Mesodermal cell (in vitro differentiated cells): ENCODE data around the gene IFIT1B.
"Not testable (repeated sequence)": the region's sequence is repeated elsewhere in the genome, so short reads cannot be mapped to it uniquely, and the experiment has no call there.

Experiments used
- H3K27ac ChIP-seq: 2 replicates; pipeline ENCODE4 v1.7.0; 2013; ENCODE audit warnings: mild to moderate bottlenecking, low read depth, low read length, moderate library complexity; ENCODE audit not compliant: severe bottlenecking
- H3K36me3 ChIP-seq: 2 replicates; pipeline ENCODE4 v1.7.1; 2013; ENCODE audit warnings: mild to moderate bottlenecking, low read length, moderate library complexity; ENCODE audit not compliant: control insufficient read depth, insufficient read depth
- H3K4me1 ChIP-seq: one replicate; pipeline ENCODE4 v1.7.1; 2013; ENCODE audit warnings: mild to moderate bottlenecking, low read length; ENCODE audit not compliant: insufficient read depth, control insufficient read depth, poor library complexity, severe bottlenecking
- H3K4me3 ChIP-seq: 2 replicates; pipeline ENCODE4 v1.7.0; 2013; ENCODE audit warnings: low read length, control low read depth, mild to moderate bottlenecking; ENCODE audit not compliant: insufficient read depth, poor library complexity, severe bottlenecking; ENCODE audit errors: extremely low read depth
- H3K9me3 ChIP-seq: 2 replicates; pipeline ENCODE4 v1.7.1; 2013; ENCODE audit warnings: mild to moderate bottlenecking, low read length, moderate library complexity; ENCODE audit not compliant: control insufficient read depth
- WGBS, 2 experiments: methylation state at CpG; one replicate each; pipeline ENCODE4 v1.1.5; 2013; ENCODE audit warnings: missing lambda C conversion rate in 2 of 2; ENCODE audit not compliant: insufficient coverage in 2 of 2; 5-methylcytosine and 5-hydroxymethylcytosine counted together

IFIT1B gene

GRCh38 chr10:89350631-89351315, 27.1 kb upstream of the IFIT1B start:
- H3K4me3 ChIP-seq, H3K9me3 ChIP-seq, H3K36me3 ChIP-seq: not testable (repeated sequence)
- 78 to 80% methylated on average over 6 to 7 of the region's 7 CpGs for WGBS, 2 experiments
- Histone ChIP-seq H3K4me1 (peaks cover 22% of the 10 kb centered on the region), H3K27ac (peak overlapping the region; percentile 90)

- no peaks in the 10 kb centered on the region for H3K9me3 ChIP-seq
- H3K36me3 ChIP-seq = no peaks in the 10 kb centered on the region
- H3K4me1 ChIP-seq = peaks cover 22% of the 10 kb centered on the region
- WGBS, 2 experiments = 60 to 91% methylated on average over 1 of the region's 1 CpG
- H3K27ac ChIP-seq = peak overlapping the region; percentile 90
- no peak overlapping the region for H3K4me3 ChIP-seq
Observed at GRCh38 chr10:89351412-89351779, 26.5 kb upstream of the IFIT1B start.

GRCh38 chr10:89351780-89352597, 25.9 kb upstream of the IFIT1B start:
- WGBS, 2 experiments = 81 to 82% methylated on average over 10 to 12 of the region's 12 CpGs
- Histone ChIP-seq H3K9me3 (no peaks in the 10 kb centered on the region), H3K4me1 (peaks cover 22% of the 10 kb centered on the region), H3K4me3 (no peak overlapping the region), H3K27ac (peak overlapping the region; percentile 90), H3K36me3 (no peaks in the 10 kb centered on the region)

DNA sequence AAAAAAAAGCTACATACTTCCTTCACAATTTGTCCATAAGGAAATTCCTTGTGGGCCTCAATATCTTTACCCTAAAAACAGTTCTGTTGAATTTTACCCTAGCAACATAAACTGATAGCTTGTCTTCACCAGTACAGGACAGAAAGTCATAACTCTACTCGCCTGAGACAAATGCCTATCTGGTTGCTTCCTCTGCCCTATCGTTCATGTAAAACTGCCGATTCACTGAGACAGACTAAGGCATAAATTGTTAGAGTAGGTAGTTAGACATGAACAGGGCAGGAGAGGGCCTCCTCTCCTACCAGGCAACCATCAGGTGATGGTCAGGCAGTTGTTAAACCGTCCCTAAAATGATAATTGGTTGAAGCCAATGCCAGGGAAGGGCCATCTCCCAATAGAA, 25.1 kb upstream of the IFIT1B start:
- Histone ChIP-seq H3K4me3 (no peak overlapping the region), H3K36me3 (no peaks in the 10 kb centered on the region), H3K9me3 (no peaks in the 10 kb centered on the region), H3K4me1 (peaks cover 22% of the 10 kb centered on the region), H3K27ac (peak overlapping the region; percentile 18)
- WGBS, 2 experiments = 94 to 96% methylated on average over 3 of the region's 4 CpGs

- no CpG with 5 or more reads among the region's 2 CpGs for WGBS, 2 experiments
- Histone ChIP-seq H3K4me1 (peaks cover 22% of the 10 kb centered on the region), H3K36me3 (no peaks in the 10 kb centered on the region)
Observed at GRCh38 chr10:89355394-89355931, 22.4 kb upstream of the IFIT1B start.

GRCh38 chr10:89357096-89357495, 20.8 kb upstream of the IFIT1B start:
- Histone ChIP-seq H3K27ac (no peak overlapping the region), H3K4me1 (peaks cover 10% of the 10 kb centered on the region), H3K36me3 (no peaks in the 10 kb centered on the region), H3K4me3 (no peak overlapping the region), H3K9me3 (no peaks in the 10 kb centered on the region)
- 88% methylated on average over 1 of the region's 1 CpG; no CpG with 5 or more reads in 1 of the 2 experiments for WGBS, 2 experiments

More at GRCh38 chr10:89355394-89355931, 22.4 kb upstream of the IFIT1B start:
- Histone ChIP-seq H3K4me3 (no peak overlapping the region), H3K27ac (no peak overlapping the region), H3K9me3 (no peaks in the 10 kb centered on the region)

DNA sequence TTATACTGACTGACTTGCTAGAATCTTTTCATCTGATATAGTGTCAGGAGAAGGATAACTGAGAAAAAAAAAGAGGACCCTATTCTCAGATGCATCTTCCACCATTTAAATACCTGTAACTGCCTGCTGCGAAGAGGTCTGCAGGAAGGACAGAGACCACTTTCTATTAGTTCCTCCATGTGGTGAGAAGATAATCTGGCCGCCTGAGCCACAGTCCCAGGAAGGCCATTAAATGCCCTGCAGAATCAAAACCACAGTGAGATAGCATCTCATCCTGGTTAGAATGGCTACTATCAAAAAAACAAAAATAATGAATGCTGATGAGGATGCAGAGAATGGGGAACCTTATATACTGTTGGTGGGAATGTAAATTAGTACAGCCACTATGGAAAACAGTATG, 19.9 kb upstream of the IFIT1B start:
- WGBS, 2 experiments = no CpG with 5 or more reads among the region's 2 CpGs
- H3K9me3 ChIP-seq = no peaks in the 10 kb centered on the region

GRCh38 chr10:89360157-89360556, 17.7 kb upstream of the IFIT1B start:
- Histone ChIP-seq H3K9me3 (no peaks in the 10 kb centered on the region), H3K4me1 (peaks cover 3% of the 10 kb centered on the region), H3K36me3 (no peaks in the 10 kb centered on the region), H3K4me3 (no peak overlapping the region), H3K27ac (no peak overlapping the region)

More for the DNA sequence above, 19.9 kb upstream of the IFIT1B start:
- Histone ChIP-seq H3K27ac (no peak overlapping the region), H3K4me1 (peaks cover 4% of the 10 kb centered on the region), H3K4me3 (no peak overlapping the region), H3K36me3 (no peaks in the 10 kb centered on the region)

DNA sequence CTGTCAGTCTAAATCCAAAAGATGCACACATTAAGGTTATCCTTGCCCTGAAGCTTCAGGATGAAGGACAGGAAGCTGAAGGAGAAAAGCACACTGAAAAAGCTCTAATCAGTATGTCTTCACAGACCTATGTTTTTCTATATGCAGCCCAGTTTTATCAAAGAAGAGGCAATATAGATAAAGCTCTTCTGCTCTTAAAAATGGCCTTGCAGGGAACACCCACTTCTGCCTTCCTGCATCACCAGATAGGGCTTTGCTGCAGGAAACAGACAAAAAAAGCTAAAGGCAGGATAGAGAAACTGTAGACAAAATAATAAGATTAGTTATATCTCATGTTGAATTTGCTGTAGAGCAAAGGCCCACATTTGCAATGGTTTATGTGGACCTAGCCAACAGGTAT, 14.9 kb upstream of the IFIT1B start:
- Histone ChIP-seq H3K27ac (no peak overlapping the region), H3K36me3 (no peaks in the 10 kb centered on the region)

DNA sequence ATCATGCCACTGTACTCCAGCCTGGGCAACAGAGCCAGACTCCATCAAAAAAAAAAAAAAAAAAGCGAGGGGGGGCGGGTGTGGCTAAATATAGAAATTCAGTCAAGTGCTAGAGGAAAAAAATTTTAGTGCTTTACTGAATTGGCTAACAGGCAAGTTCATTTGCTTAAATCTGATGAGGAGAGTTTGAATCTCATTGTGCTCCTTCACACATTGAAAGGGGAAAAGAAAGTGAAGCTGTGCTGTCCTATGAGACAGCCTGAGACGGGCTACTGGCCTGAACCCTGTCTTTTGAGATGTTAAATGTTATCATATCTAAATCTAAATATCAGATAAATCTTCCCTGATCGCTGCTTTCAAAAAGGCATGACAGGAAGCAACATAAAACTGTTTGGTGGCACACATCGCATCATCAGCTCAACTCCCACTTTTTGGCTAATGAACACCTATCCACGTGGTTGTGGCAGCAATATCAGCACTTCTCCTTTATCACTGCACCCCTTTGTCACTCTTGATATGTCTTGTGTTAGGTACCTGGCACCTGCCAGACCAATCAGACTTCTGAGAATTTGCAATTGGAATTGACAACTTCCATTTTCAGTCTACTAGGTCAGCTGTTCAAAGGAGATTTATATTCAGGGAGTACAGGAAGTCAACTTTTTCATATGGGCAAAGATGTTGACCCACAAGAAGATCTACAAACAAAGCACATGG, 14.0 kb upstream of the IFIT1B start:
- no peaks in the 10 kb centered on the region for H3K9me3 ChIP-seq
- 92 to 96% methylated on average over 3 of the region's 6 CpGs for WGBS, 2 experiments

More for the DNA sequence above, 14.9 kb upstream of the IFIT1B start:
- H3K9me3 ChIP-seq = no peaks in the 10 kb centered on the region
- no peak overlapping the region for H3K4me3 ChIP-seq
- H3K4me1 ChIP-seq = peaks cover 3% of the 10 kb centered on the region

More for the DNA sequence above, 14.0 kb upstream of the IFIT1B start:
- H3K36me3 ChIP-seq = no peaks in the 10 kb centered on the region
- H3K4me1 ChIP-seq = peaks cover 3% of the 10 kb centered on the region
- H3K27ac ChIP-seq = no peak overlapping the region
- no peak overlapping the region for H3K4me3 ChIP-seq
